Kidney (tissue), 14 donors: ENCODE data around the gene CA12. TPM values are rescaled to one million over a fixed set of nuclear protein-coding genes. Genes with fewer than 3 reads are reported as not detected.

Experiments used
- DNase-seq, 5 donors: peaks; one replicate each; pipeline ENCODE4 v3.0.0-alpha.2; 2013 to 2020
- FAIRE-seq: peaks from 2 replicates; lab custom pipeline; 2012; peaks lifted over from hg19 to GRCh38; lab: Jason Lieb, UNC
- H3K27ac ChIP-seq, 2 donors: one replicate each; pipeline ENCODE4 v1.7.0; 2013; ENCODE audit warnings: low read depth in 2 of 2, low read length in 2 of 2, inconsistent platforms in 1 of 2
- H3K27me3 ChIP-seq: one replicate; pipeline ENCODE4 v1.7.1; 2013; ENCODE audit warnings: low read length, inconsistent platforms; ENCODE audit not compliant: control insufficient read depth, insufficient read depth
- H3K36me3 ChIP-seq, 3 donors: one replicate each; pipeline versions ENCODE4 v1.7.0 to v1.7.1; 2013; ENCODE audit warnings: low read length in 3 of 3, control low read depth in 1 of 3, inconsistent platforms in 1 of 3; ENCODE audit not compliant: insufficient read depth in 3 of 3, control insufficient read depth in 2 of 3
- H3K4me1 ChIP-seq, 3 donors: one replicate each; pipeline versions ENCODE4 v1.7.0 to v1.7.1; 2013; ENCODE audit warnings: low read length in 3 of 3, inconsistent platforms in 1 of 3, low read depth in 1 of 3; ENCODE audit not compliant: control insufficient read depth in 2 of 3, insufficient read depth in 2 of 3
- H3K4me3 ChIP-seq, 3 donors: one replicate each; pipeline versions ENCODE4 v1.7.0 to v1.8.1; 2013; ENCODE audit warnings: low read length in 3 of 3, control low read depth in 1 of 3, inconsistent platforms in 1 of 3
- H3K9ac ChIP-seq, 3 donors: one replicate each; pipeline versions ENCODE4 v1.7.0 to v1.7.1; 2013; ENCODE audit warnings: low read length in 3 of 3, control low read depth in 1 of 3, inconsistent platforms in 1 of 3
- H3K9me3 ChIP-seq, 3 donors: one replicate each; pipeline versions ENCODE4 v1.7.0 to v1.7.1; 2013; ENCODE audit warnings: low read length in 3 of 3, control low read depth in 1 of 3, inconsistent platforms in 1 of 3; ENCODE audit not compliant: control insufficient read depth in 2 of 3, insufficient read depth in 1 of 3
- CTCF ChIP-seq: IDR thresholded peaks from 3 replicates; pipeline ENCODE4 v1.5.1; 2012; ENCODE audit warnings: mild to moderate bottlenecking, moderate library complexity, borderline replicate concordance; ENCODE audit not compliant: insufficient read depth; ENCODE audit errors: extremely low read depth
- intact Hi-C: fragments of 100-400 bp; cut with DNase I; formaldehyde crosslinking; loops from one replicate; pipeline ENCODE4 v1.11.1; 2022
- polyA plus RNA-seq: library from polyadenylated mRNA; stranded (reverse); fragments of 350-450 nt; fragmentation: Illumina TruSeq; extraction: RNeasy Lipid Tissue Mini Kit (QIAGEN cat#74804); gene quantifications from one replicate; pipeline ENCODE4 v1.2.3, GENCODE V29; 2014; ENCODE audit warnings: low read depth, low replicate concordance; ENCODE audit not compliant: insufficient read depth
- total RNA-seq: library from RNA; stranded (reverse); fragmentation: NEBNext Ultra II Directional; extraction: Animal tissue kit (Norgen Biotek cat#: 25700); gene quantifications from one replicate; pipeline ENCODE4 v1.2.1, GENCODE V29; 2021
- donor health status: control.
- donor health status: control.
- donor health status: control.
- donor health status: control.
- donor health status: control.
- donor health status: DM: yes; HTN: yes; CAD: no.
- donor health status: Normal renal cell carcinoma (clear cell type).

Gene CA12
- total and polyA plus RNA-seq, 2 donors from 2014 or later, result 237 to 242 TPM

- H3K9me3 ChIP-seq, result no peaks in the 10 kb centered on the region
- DNase-seq (peak in 3 of 5 donors; percentile 50 to 93 (median 52)), FAIRE-seq (no peak)
- intact Hi-C loops, result no loop called here
- H3K9ac ChIP-seq, result no peak overlapping the region
- no peaks in the 10 kb centered on the region for H3K27me3 ChIP-seq
- H3K36me3 ChIP-seq, result no peaks in the 10 kb centered on the region
- no peak overlapping the region for H3K27ac ChIP-seq
- TF ChIP-seq CTCF, result no peak
- H3K4me3 ChIP-seq, result no peak overlapping the region
- H3K4me1 ChIP-seq, result peaks cover 0 to 13% (median 9%) of the 10 kb centered on the region in 3 donors
Measured at GRCh38 chr15:63389902-63390670, 8.4 kb upstream of the CA12 start.

GRCh38 chr15:63388511-63388910, 6.9 kb upstream of the CA12 start:
- Histone ChIP-seq H3K9ac (no peak overlapping the region), H3K9me3 (no peaks in the 10 kb centered on the region), H3K4me1 (peaks cover 0 to 13% (median 9%) of the 10 kb centered on the region in 3 donors), H3K4me3 (no peak overlapping the region), H3K27ac (no peak overlapping the region), H3K36me3 (no peaks in the 10 kb centered on the region), H3K27me3 (no peaks in the 10 kb centered on the region)
- DNase-seq (peak in 1 of 5 donors; percentile 50), FAIRE-seq (no peak)
- intact Hi-C loops, result no loop called here
- no peak for TF ChIP-seq CTCF

GRCh38 chr15:63387748-63388493, 6.3 kb upstream of the CA12 start:
- Histone ChIP-seq H3K27ac (peak overlapping the region in 1 of 2 donors; percentile 57), H3K36me3 (no peaks in the 10 kb centered on the region), H3K9ac (no peak overlapping the region), H3K27me3 (no peaks in the 10 kb centered on the region), H3K4me1 (peaks cover 0 to 13% (median 9%) of the 10 kb centered on the region in 3 donors), H3K4me3 (no peak overlapping the region), H3K9me3 (no peaks in the 10 kb centered on the region)
- TF ChIP-seq CTCF, result no peak
- intact Hi-C loops, result no loop called here
- no peak for FAIRE-seq
- DNase-seq, result peak in 4 of 5 donors; percentile 62 to 76 (median 72)
